Memory B cell (primary cell): ENCODE measurements around the gene TNRC6C.

Source experiments
- ATAC-seq: fragments of 150-1000 bp; cut with Tn5 transposase; 2 replicates; pipeline ENCODE4 v1.10.0; 2021; ENCODE audit warnings: low read depth, mild to moderate bottlenecking, moderate library complexity
- DNase-seq, 2 donors: peaks; one replicate each; pipeline ENCODE4 v3.0.0; 2022; ENCODE audit warnings: low spot score in 2 of 2
- H3K27ac Mint-ChIP-seq: one replicate; pipeline ENCODE4 v1.8.0; 2022; ENCODE audit warnings: mild to moderate bottlenecking, moderate library complexity, mixed read lengths
- H3K27me3 Mint-ChIP-seq: one replicate; pipeline ENCODE4 v1.8.0; 2022; ENCODE audit warnings: mixed read lengths
- H3K36me3 Mint-ChIP-seq: one replicate; pipeline ENCODE4 v1.8.0; 2022; ENCODE audit warnings: mild to moderate bottlenecking, mixed read lengths
- H3K4me1 Mint-ChIP-seq: one replicate; pipeline ENCODE4 v1.8.0; 2022; ENCODE audit warnings: mixed read lengths
- H3K4me3 Mint-ChIP-seq: one replicate; pipeline ENCODE4 v1.8.0; 2022; ENCODE audit warnings: mild to moderate bottlenecking, moderate library complexity, mixed read lengths
- H3K9me3 Mint-ChIP-seq: one replicate; pipeline ENCODE4 v1.8.0; 2022; ENCODE audit warnings: mixed read lengths

TNRC6C gene

GRCh38 chr17:78089576-78090281 is 131.2 kb downstream of the TNRC6C start:
- no peaks in the 10 kb centered on the region for H3K27me3 Mint-ChIP-seq
- H3K4me1 Mint-ChIP-seq, result no peaks in the 10 kb centered on the region
- no peaks in the 10 kb centered on the region for H3K9me3 Mint-ChIP-seq
- H3K36me3 Mint-ChIP-seq, result peaks cover 29% of the 10 kb centered on the region
- ATAC-seq, result no peak
- H3K27ac Mint-ChIP-seq, result peak overlapping the region; percentile 24
- no peak overlapping the region for H3K4me3 Mint-ChIP-seq
- no peak for DNase-seq

- ATAC-seq, result no peak
- Mint-ChIP-seq H3K27ac (no peak overlapping the region), H3K4me3 (no peak overlapping the region), H3K4me1 (no peaks in the 10 kb centered on the region), H3K27me3 (no peaks in the 10 kb centered on the region), H3K9me3 (no peaks in the 10 kb centered on the region), H3K36me3 (peaks cover 23% of the 10 kb centered on the region)
- DNase-seq, result no peak
These were observed 134.4 kb downstream of the TNRC6C start for GRCh38 chr17:78092794-78093324.

- H3K4me3 Mint-ChIP-seq, result no peak overlapping the region
- no peaks in the 10 kb centered on the region for H3K9me3 Mint-ChIP-seq
- no peak for ATAC-seq
- no peak overlapping the region for H3K27ac Mint-ChIP-seq
- H3K27me3 Mint-ChIP-seq, result no peaks in the 10 kb centered on the region
- peaks cover 28% of the 10 kb centered on the region for H3K36me3 Mint-ChIP-seq
- H3K4me1 Mint-ChIP-seq, result no peaks in the 10 kb centered on the region
- no peak for DNase-seq
These were observed 136.5 kb downstream of the TNRC6C start for GRCh38 chr17:78095035-78095434.

- H3K9me3 Mint-ChIP-seq, result no peaks in the 10 kb centered on the region
- H3K4me3 Mint-ChIP-seq, result no peak overlapping the region
- no peaks in the 10 kb centered on the region for H3K27me3 Mint-ChIP-seq
- H3K36me3 Mint-ChIP-seq, result peaks cover 26% of the 10 kb centered on the region
- no peak for DNase-seq
- H3K4me1 Mint-ChIP-seq, result no peaks in the 10 kb centered on the region
- H3K27ac Mint-ChIP-seq, result no peak overlapping the region
- no peak for ATAC-seq
These were observed 137.6 kb downstream of the TNRC6C start for GRCh38 chr17:78096093-78096492.

GRCh38 chr17:78101112-78101511 is 142.6 kb downstream of the TNRC6C start:
- ATAC-seq, result no peak
- Mint-ChIP-seq H3K36me3 (peaks cover 29% of the 10 kb centered on the region), H3K4me3 (no peak overlapping the region)

GRCh38 chr17:78101542-78101941 is 143.0 kb downstream of the TNRC6C start:
- no peaks in the 10 kb centered on the region for H3K4me1 Mint-ChIP-seq
- ATAC-seq (no peak), DNase-seq (no peak)
- H3K36me3 Mint-ChIP-seq, result peaks cover 29% of the 10 kb centered on the region
- H3K27me3 Mint-ChIP-seq, result no peaks in the 10 kb centered on the region
- no peaks in the 10 kb centered on the region for H3K9me3 Mint-ChIP-seq
- no peak overlapping the region for H3K4me3 Mint-ChIP-seq
- peak overlapping the region; percentile 68 for H3K27ac Mint-ChIP-seq

More at GRCh38 chr17:78101112-78101511, 142.6 kb downstream of the TNRC6C start:
- no peaks in the 10 kb centered on the region for H3K27me3 Mint-ChIP-seq
- no peak for DNase-seq
- peak overlapping the region; percentile 68 for H3K27ac Mint-ChIP-seq
- H3K9me3 Mint-ChIP-seq, result no peaks in the 10 kb centered on the region
- no peaks in the 10 kb centered on the region for H3K4me1 Mint-ChIP-seq

GRCh38 chr17:78103311-78103710 is 144.8 kb downstream of the TNRC6C start:
- Mint-ChIP-seq H3K27me3 (no peaks in the 10 kb centered on the region), H3K36me3 (peaks cover 25% of the 10 kb centered on the region), H3K4me1 (no peaks in the 10 kb centered on the region), H3K27ac (no peak overlapping the region), H3K4me3 (no peak overlapping the region), H3K9me3 (no peaks in the 10 kb centered on the region)
- no peak for ATAC-seq
- no peak for DNase-seq

- Mint-ChIP-seq H3K36me3 (peaks cover 22% of the 10 kb centered on the region), H3K4me1 (no peaks in the 10 kb centered on the region), H3K4me3 (no peak overlapping the region), H3K27ac (no peak overlapping the region), H3K9me3 (no peaks in the 10 kb centered on the region), H3K27me3 (no peaks in the 10 kb centered on the region)
- no peak for DNase-seq
- no peak for ATAC-seq
These were observed 146.0 kb downstream of the TNRC6C start for GRCh38 chr17:78104540-78104941.

GRCh38 chr17:78105101-78105500 is 146.6 kb downstream of the TNRC6C start:
- DNase-seq (no peak), ATAC-seq (no peak)
- Mint-ChIP-seq H3K36me3 (peaks cover 18% of the 10 kb centered on the region), H3K4me3 (no peak overlapping the region), H3K27ac (no peak overlapping the region), H3K27me3 (no peaks in the 10 kb centered on the region), H3K9me3 (no peaks in the 10 kb centered on the region), H3K4me1 (no peaks in the 10 kb centered on the region)

- Mint-ChIP-seq H3K9me3 (no peaks in the 10 kb centered on the region), H3K4me1 (peaks cover under 1% of the 10 kb centered on the region), H3K4me3 (no peak overlapping the region), H3K27ac (no peak overlapping the region), H3K36me3 (peaks cover 20% of the 10 kb centered on the region), H3K27me3 (no peaks in the 10 kb centered on the region)
- DNase-seq (no peak), ATAC-seq (no peak)
These were observed 147.0 kb downstream of the TNRC6C start for GRCh38 chr17:78105551-78105950.

GRCh38 chr17:78106211-78106610 is 147.7 kb downstream of the TNRC6C start:
- Mint-ChIP-seq H3K9me3 (no peaks in the 10 kb centered on the region), H3K27me3 (no peaks in the 10 kb centered on the region), H3K36me3 (peaks cover 20% of the 10 kb centered on the region), H3K4me3 (no peak overlapping the region), H3K4me1 (peaks cover 2% of the 10 kb centered on the region), H3K27ac (no peak overlapping the region)
- ATAC-seq (no peak), DNase-seq (no peak)

- H3K27ac Mint-ChIP-seq, result no peak overlapping the region
- no peaks in the 10 kb centered on the region for H3K27me3 Mint-ChIP-seq
- H3K4me3 Mint-ChIP-seq, result no peak overlapping the region
- DNase-seq (no peak), ATAC-seq (no peak)
- H3K4me1 Mint-ChIP-seq, result peaks cover 4% of the 10 kb centered on the region
- H3K36me3 Mint-ChIP-seq, result peaks cover 15% of the 10 kb centered on the region
- no peaks in the 10 kb centered on the region for H3K9me3 Mint-ChIP-seq
These were observed 149.0 kb downstream of the TNRC6C start for GRCh38 chr17:78107457-78107856.

GRCh38 chr17:78107976-78108725 is 149.6 kb downstream of the TNRC6C start:
- Mint-ChIP-seq H3K27me3 (no peaks in the 10 kb centered on the region), H3K27ac (peak overlapping the region; percentile 72), H3K36me3 (peaks cover 17% of the 10 kb centered on the region), H3K9me3 (no peaks in the 10 kb centered on the region), H3K4me1 (peaks cover 8% of the 10 kb centered on the region), H3K4me3 (no peak overlapping the region)
- ATAC-seq (no peak), DNase-seq (no peak)

GRCh38 chr17:78108726-78109488 is 150.4 kb downstream of the TNRC6C start:
- no peaks in the 10 kb centered on the region for H3K9me3 Mint-ChIP-seq
- no peaks in the 10 kb centered on the region for H3K27me3 Mint-ChIP-seq
- peaks cover 18% of the 10 kb centered on the region for H3K36me3 Mint-ChIP-seq
- H3K4me3 Mint-ChIP-seq, result no peak overlapping the region
- DNase-seq, result no peak
- H3K27ac Mint-ChIP-seq, result peak overlapping the region; percentile 72
- ATAC-seq, result no peak
- H3K4me1 Mint-ChIP-seq, result peaks cover 14% of the 10 kb centered on the region
